Activated CD8-positive, alpha-beta memory T cell treated with anti-CD3 and anti-CD28 coated beads, Interleukin-2, amount 50 U/mL, for 4 hours (primary cell): ENCODE measurements around the gene CD300LG.
"Not testable (repeated sequence)": the region's sequence is repeated elsewhere in the genome, so short reads cannot be mapped to it uniquely, and the experiment has no call there.

ENCODE experiments used
- DNase-seq: peaks from one replicate; pipeline ENCODE4 v3.0.0-alpha.2; 2020

Gene CD300LG

GRCh38 chr17:43857141-43857540 is 10.2 kb downstream of the CD300LG start:
- no peak for DNase-seq

GRCh38 chr17:43857957-43858600 is 11.1 kb downstream of the CD300LG start:
- no peak for DNase-seq

- no peak for DNase-seq
Observed at GRCh38 chr17:43860077-43860725, 13.2 kb downstream of the CD300LG start.

- DNase-seq: no peak
Observed at GRCh38 chr17:43860927-43861622, 14.1 kb downstream of the CD300LG start.

- DNase-seq: no peak
Observed at GRCh38 chr17:43861960-43862359, 15.0 kb downstream of the CD300LG start.

- DNase-seq: no peak
Observed at GRCh38 chr17:43864161-43864984, 17.4 kb downstream of the CD300LG start.

GRCh38 chr17:43868226-43868994 is 21.4 kb downstream of the CD300LG start:
- no peak for DNase-seq

- not testable (repeated sequence) for DNase-seq
Observed at GRCh38 chr17:43869031-43869430, 22.1 kb downstream of the CD300LG start.

GRCh38 chr17:43871946-43872690 is 25.1 kb downstream of the CD300LG start:
- DNase-seq: no peak

- no peak for DNase-seq
Observed at GRCh38 chr17:43873091-43873490, 26.1 kb downstream of the CD300LG start.

GRCh38 chr17:43873815-43874214 is 26.8 kb downstream of the CD300LG start:
- no peak for DNase-seq

- DNase-seq: no peak
Observed at GRCh38 chr17:43874293-43874692, 27.3 kb downstream of the CD300LG start.

GRCh38 chr17:43875476-43876147 is 28.6 kb downstream of the CD300LG start:
- no peak for DNase-seq

GRCh38 chr17:43877031-43877430 is 30.1 kb downstream of the CD300LG start:
- no peak for DNase-seq

GRCh38 chr17:43877451-43878155 is 30.6 kb downstream of the CD300LG start:
- DNase-seq: no peak

GRCh38 chr17:43878260-43879175 is 31.5 kb downstream of the CD300LG start:
- DNase-seq: peak; percentile 72

GRCh38 chr17:43879723-43880419 is 32.9 kb downstream of the CD300LG start:
- no peak for DNase-seq

- DNase-seq: peak; percentile 37
Observed at GRCh38 chr17:43880420-43880991, 33.5 kb downstream of the CD300LG start.
